Activated CD4-positive, alpha-beta memory T cell treated with anti-CD3 and anti-CD28 coated beads, Interleukin-2, amount 10 ng/mL, durations not matched to agents 7 days and 5 days (primary cell): Measurements from ENCODE around the gene ZFP36L1. TPM values are rescaled to one million over a fixed set of nuclear protein-coding genes. Genes with fewer than 3 reads are reported as not detected.
A peak's percentile ranks its signal among the peaks of the same experiment; 100 is the strongest.

Source experiments
- CTCF ChIA-PET: fragments of 350-600 bp; sonication (Branson Sonifier 250); formaldehyde crosslinking; loops from one replicate; lab custom pipeline; 2021; ENCODE audit warnings: antibody characterized with exemption, inconsistent platforms; lab: Charles Lee
- POLR2A ChIA-PET: fragments of 350-600 bp; sonication (Branson Sonifier 250); formaldehyde crosslinking; loops from one replicate; lab custom pipeline; 2021; ENCODE audit warnings: antibody characterized with exemption; lab: Charles Lee
- DNase-seq: peaks from one replicate; pipeline ENCODE4 v3.0.0-alpha.2; 2020
- H3K27ac Mint-ChIP-seq: one replicate; pipeline ENCODE4 v1.8.0; 2021; ENCODE audit warnings: mild to moderate bottlenecking, mixed read lengths
- H3K27me3 Mint-ChIP-seq: one replicate; pipeline ENCODE4 v1.8.0; 2021; ENCODE audit warnings: mixed read lengths
- H3K36me3 Mint-ChIP-seq: one replicate; pipeline ENCODE4 v1.8.0; 2021; ENCODE audit warnings: low read depth, mixed read lengths
- H3K4me1 Mint-ChIP-seq: one replicate; pipeline ENCODE4 v1.8.0; 2021; ENCODE audit warnings: mixed read lengths
- H3K4me3 Mint-ChIP-seq: one replicate; pipeline ENCODE4 v1.8.0; 2021; ENCODE audit warnings: mild to moderate bottlenecking, mixed read lengths
- H3K9me3 Mint-ChIP-seq: one replicate; pipeline ENCODE4 v1.8.0; 2021; ENCODE audit warnings: mixed read lengths
- total RNA-seq, 2 experiments: library from RNA; stranded (reverse); gene quantifications; one replicate each; pipeline ENCODE4 v1.2.3, GENCODE V29; 2021

ZFP36L1 gene
- total RNA-seq, 2 experiments from 2014 or later: 96.1 to 103 TPM

GRCh38 chr14:68814539-68815297 lies 21.9 kb upstream of the ZFP36L1 start:
- H3K36me3 Mint-ChIP-seq: peaks cover 3% of the 10 kb centered on the region

DNA sequence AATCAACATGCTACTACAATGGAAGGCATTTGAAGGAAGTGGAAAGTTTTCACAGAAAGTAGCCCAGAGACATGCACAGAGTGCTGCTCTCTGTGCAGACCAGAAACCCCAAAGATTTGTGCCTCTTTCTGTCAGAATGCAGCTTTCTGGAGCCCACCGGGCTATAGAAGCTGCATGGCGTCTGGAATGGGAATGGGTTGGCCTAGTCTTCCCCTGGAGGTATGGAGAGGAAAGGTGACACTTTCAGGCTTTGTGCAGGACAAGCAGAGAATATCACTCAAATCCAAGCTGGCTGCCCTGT lies 21.3 kb upstream of the ZFP36L1 start:
- Mint-ChIP-seq H3K27ac (peak overlapping the region; percentile 84), H3K4me1 (peaks cover 30% of the 10 kb centered on the region)
- POLR2A ChIA-PET: interaction anchor here (0.6 to 14.5 kb wide), 14 partner anchors 12 to 564 kb away, joined by 3 to 496 read pairs (median 5); partner anchors contain the start of gene ZFP36L1

More at GRCh38 chr14:68814539-68815297, 21.9 kb upstream of the ZFP36L1 start:
- ChIA-PET POLR2A (interaction anchor here (0.7 to 14.5 kb wide), 21 partner anchors 8 to 568 kb away, joined by 3 to 496 read pairs (median 5); partner anchors contain the start of gene ZFP36L1), CTCF (interaction anchor here (0.7 to 10.0 kb wide), 15 partner anchors 11 to 870 kb away, joined by 3 to 178 read pairs (median 5); partner anchors contain the start of gene ZFP36L1)
- H3K4me1 Mint-ChIP-seq: peaks cover 36% of the 10 kb centered on the region
- DNase-seq: peak; percentile 57
- no peaks in the 10 kb centered on the region for H3K27me3 Mint-ChIP-seq
- peak overlapping the region; percentile 72 for H3K4me3 Mint-ChIP-seq
- peak overlapping the region; percentile 84 for H3K27ac Mint-ChIP-seq
- no peaks in the 10 kb centered on the region for H3K9me3 Mint-ChIP-seq

GRCh38 chr14:68813318-68813838 lies 20.5 kb upstream of the ZFP36L1 start:
- Mint-ChIP-seq H3K4me3 (no peak overlapping the region), H3K27me3 (no peaks in the 10 kb centered on the region), H3K27ac (no peak overlapping the region), H3K4me1 (peaks cover 29% of the 10 kb centered on the region), H3K9me3 (no peaks in the 10 kb centered on the region), H3K36me3 (peaks cover 3% of the 10 kb centered on the region)
- POLR2A ChIA-PET: interaction anchor here (0.8 to 14.5 kb wide), 5 partner anchors 12 to 530 kb away, joined by 3 to 496 read pairs (median 89); partner anchors contain the start of gene ZFP36L1
- CTCF ChIA-PET: interaction anchor here (5.1 to 10.0 kb wide), 3 partner anchors 17 to 564 kb away, joined by 46 to 178 read pairs (median 112); partner anchors contain the start of gene ZFP36L1
- no peak for DNase-seq

More for the DNA sequence above, 21.3 kb upstream of the ZFP36L1 start:
- Mint-ChIP-seq H3K9me3 (no peaks in the 10 kb centered on the region), H3K4me3 (peak overlapping the region; percentile 72), H3K27me3 (no peaks in the 10 kb centered on the region), H3K36me3 (peaks cover 3% of the 10 kb centered on the region)
- no peak for DNase-seq
- CTCF ChIA-PET: interaction anchor here (0.8 to 10.0 kb wide), 13 partner anchors 12 to 870 kb away, joined by 3 to 178 read pairs (median 6); partner anchors contain the start of gene ZFP36L1

DNA sequence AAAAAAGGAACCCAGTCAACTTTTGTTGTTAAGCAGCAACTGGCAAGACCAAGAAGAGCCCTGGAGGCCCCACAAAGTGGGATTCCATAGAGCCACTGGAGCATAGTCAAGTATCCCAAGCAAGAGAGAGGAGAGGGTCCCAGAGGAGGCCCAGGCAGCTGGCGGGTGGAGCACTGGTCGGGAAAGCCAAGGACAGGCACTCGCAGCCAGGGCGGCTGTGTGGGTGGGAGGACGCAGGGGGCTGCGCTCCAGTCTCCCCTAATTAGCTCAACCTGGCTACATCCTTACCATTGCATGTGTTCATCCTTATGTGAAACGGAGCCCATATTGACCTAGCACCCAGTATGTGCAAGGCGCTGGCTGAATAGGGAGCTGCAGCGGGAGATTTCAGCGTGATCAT lies 18.3 kb upstream of the ZFP36L1 start:
- Mint-ChIP-seq H3K4me1 (peaks cover 27% of the 10 kb centered on the region), H3K36me3 (peaks cover 3% of the 10 kb centered on the region), H3K27ac (no peak overlapping the region), H3K27me3 (no peaks in the 10 kb centered on the region), H3K9me3 (no peaks in the 10 kb centered on the region), H3K4me3 (no peak overlapping the region)
- DNase-seq: no peak
- POLR2A ChIA-PET: interaction anchor here (13.2 to 14.5 kb wide), 2 partner anchors 14 to 22 kb away, joined by 314 to 496 read pairs; partner anchors contain the start of gene ZFP36L1
- CTCF ChIA-PET: no interaction called here

GRCh38 chr14:68810173-68811153 lies 17.6 kb upstream of the ZFP36L1 start:
- DNase-seq: no peak
- H3K27me3 Mint-ChIP-seq: no peaks in the 10 kb centered on the region
- no peaks in the 10 kb centered on the region for H3K9me3 Mint-ChIP-seq
- ChIA-PET POLR2A (interaction anchor here (13.2 to 14.5 kb wide), 2 partner anchors 14 to 21 kb away, joined by 314 to 496 read pairs; partner anchors contain the start of gene ZFP36L1), CTCF (interaction anchor here (1.1 to 1.8 kb wide), 2 partner anchors 14 to 15 kb away, joined by 4 to 5 read pairs; no protein-coding TSS in a partner anchor)
- peaks cover 23% of the 10 kb centered on the region for H3K4me1 Mint-ChIP-seq
- no peak overlapping the region for H3K4me3 Mint-ChIP-seq
- peaks cover 3% of the 10 kb centered on the region for H3K36me3 Mint-ChIP-seq
- no peak overlapping the region for H3K27ac Mint-ChIP-seq

- peaks cover 15% of the 10 kb centered on the region for H3K4me1 Mint-ChIP-seq
- H3K9me3 Mint-ChIP-seq: peaks cover 4% of the 10 kb centered on the region
- H3K36me3 Mint-ChIP-seq: no peaks in the 10 kb centered on the region
- no peak for DNase-seq
- no peak overlapping the region for H3K27ac Mint-ChIP-seq
- CTCF ChIA-PET: interaction anchor here (1.8 kb wide), 1 partner anchor 13 kb away, joined by 5 read pairs; no protein-coding TSS in a partner anchor
- H3K27me3 Mint-ChIP-seq: no peaks in the 10 kb centered on the region
- POLR2A ChIA-PET: interaction anchor here (14.5 kb wide), 1 partner anchor 13 kb away, joined by 314 read pairs; no protein-coding TSS in a partner anchor
- H3K4me3 Mint-ChIP-seq: no peak overlapping the region
These were observed 16.7 kb upstream of the ZFP36L1 start for GRCh38 chr14:68809524-68809923.

DNA sequence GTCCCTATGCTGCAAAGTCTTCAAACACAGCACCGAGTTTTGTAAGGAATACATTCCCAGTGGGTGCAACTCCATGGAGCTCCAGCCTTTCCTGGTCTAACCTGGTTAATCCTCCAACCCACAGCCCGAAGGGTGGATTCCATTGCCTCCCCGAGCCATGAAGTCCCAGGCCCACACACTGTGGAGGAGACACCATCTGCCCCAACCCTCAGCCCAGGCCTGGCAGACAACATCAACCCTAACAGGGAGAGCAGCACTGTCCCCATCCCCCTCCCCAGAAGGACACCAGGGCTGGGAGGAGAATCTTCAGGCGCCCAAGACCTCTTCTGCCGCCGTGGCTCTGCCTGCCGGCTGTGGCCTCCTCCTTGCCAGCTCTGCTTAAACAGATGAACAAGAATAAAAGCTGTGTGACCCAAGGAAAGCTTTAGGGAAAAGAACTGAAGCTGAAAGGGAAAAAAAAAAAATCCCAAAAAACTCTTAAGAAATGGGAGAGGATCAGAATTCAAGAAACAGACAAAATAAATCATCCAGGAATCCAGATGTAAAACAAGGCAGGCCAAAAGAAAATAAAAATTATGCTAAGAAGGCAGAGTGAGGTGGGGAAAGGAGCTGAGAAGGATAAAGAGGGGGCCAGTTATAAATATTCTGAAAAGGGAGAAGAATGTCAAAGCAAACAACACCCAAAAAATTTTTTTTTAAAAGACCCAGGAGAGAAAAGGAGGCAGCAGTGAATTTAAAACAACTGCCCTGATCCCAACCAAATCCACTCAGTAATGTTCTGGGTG lies 16.0 kb upstream of the ZFP36L1 start:
- peaks cover 8% of the 10 kb centered on the region for H3K9me3 Mint-ChIP-seq
- DNase-seq: no peak
- no peaks in the 10 kb centered on the region for H3K27me3 Mint-ChIP-seq
- no peak overlapping the region for H3K27ac Mint-ChIP-seq
- H3K4me1 Mint-ChIP-seq: peaks cover 9% of the 10 kb centered on the region
- POLR2A ChIA-PET: interaction anchor here (1.2 to 14.5 kb wide), 2 partner anchors 12 to 16 kb away, joined by 4 to 314 read pairs; partner anchors contain the start of gene ZFP36L1
- CTCF ChIA-PET: interaction anchor here (1.8 kb wide), 1 partner anchor 12 kb away, joined by 5 read pairs; no protein-coding TSS in a partner anchor
- no peak overlapping the region for H3K4me3 Mint-ChIP-seq
- no peaks in the 10 kb centered on the region for H3K36me3 Mint-ChIP-seq

DNA sequence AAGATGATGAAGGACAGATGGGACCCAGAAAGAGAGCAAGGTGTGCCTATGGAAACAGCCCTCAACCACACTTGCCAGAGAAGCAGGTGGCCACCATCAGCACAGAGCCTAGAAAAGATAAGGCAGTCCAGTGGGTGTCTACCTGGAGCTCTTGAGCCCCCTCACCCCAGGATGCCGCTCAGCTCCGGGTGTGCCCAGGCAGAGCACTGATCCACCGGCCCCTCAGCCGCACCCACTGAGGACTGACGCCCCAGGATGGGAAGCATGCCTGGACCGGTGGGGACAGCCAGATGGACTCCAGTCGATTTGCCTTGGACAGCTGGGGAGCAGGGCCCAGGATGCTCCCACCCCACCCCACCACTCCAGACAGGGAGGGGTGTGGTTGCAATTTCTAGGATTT lies 15.1 kb upstream of the ZFP36L1 start:
- DNase-seq: no peak
- Mint-ChIP-seq H3K4me3 (no peak overlapping the region), H3K9me3 (peaks cover 10% of the 10 kb centered on the region), H3K27ac (no peak overlapping the region), H3K36me3 (no peaks in the 10 kb centered on the region), H3K27me3 (no peaks in the 10 kb centered on the region), H3K4me1 (peaks cover 2% of the 10 kb centered on the region)
- POLR2A ChIA-PET: interaction anchor here (1.2 to 2.4 kb wide), 2 partner anchors 12 to 15 kb away, joined by 4 to 22 read pairs; partner anchors contain the start of gene ZFP36L1
- CTCF ChIA-PET: interaction anchor here (1.2 kb wide), 1 partner anchor 18 kb away, joined by 3 read pairs; no protein-coding TSS in a partner anchor

DNA sequence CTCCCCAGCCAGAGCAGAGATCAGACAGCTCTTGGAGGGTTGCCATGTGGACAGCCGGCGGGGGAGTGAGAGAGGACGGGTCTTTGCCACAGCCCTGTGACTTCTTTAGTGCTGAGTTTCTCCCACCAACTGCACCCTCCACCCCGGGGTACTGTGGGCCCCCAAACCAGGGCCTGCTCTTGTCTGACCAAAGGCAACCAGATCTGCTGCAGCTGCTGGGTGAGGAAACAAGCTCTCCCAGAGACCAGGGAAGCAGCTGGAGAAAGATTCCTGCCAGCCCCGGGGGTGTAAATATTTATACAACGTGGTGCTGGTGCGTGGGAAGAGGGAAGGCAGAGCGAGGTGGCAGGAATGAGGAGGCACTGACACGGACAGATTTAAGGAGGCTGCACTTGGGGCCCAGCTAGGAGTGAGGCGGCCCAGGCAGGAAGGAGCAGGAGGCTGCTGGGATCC lies 14.3 kb upstream of the ZFP36L1 start:
- no peak overlapping the region for H3K4me3 Mint-ChIP-seq
- no peak for DNase-seq
- H3K36me3 Mint-ChIP-seq: peaks cover 3% of the 10 kb centered on the region
- peaks cover 1% of the 10 kb centered on the region for H3K4me1 Mint-ChIP-seq
- CTCF ChIA-PET: interaction anchor here (0.6 to 1.2 kb wide), 3 partner anchors 10 to 18 kb away, joined by 3 to 6 read pairs (median 3); no protein-coding TSS in a partner anchor
- peaks cover 13% of the 10 kb centered on the region for H3K9me3 Mint-ChIP-seq
- POLR2A ChIA-PET: interaction anchor here (0.6 to 2.4 kb wide), 3 partner anchors 8 to 14 kb away, joined by 3 to 22 read pairs (median 5); no protein-coding TSS in a partner anchor
- H3K27ac Mint-ChIP-seq: no peak overlapping the region
- H3K27me3 Mint-ChIP-seq: no peaks in the 10 kb centered on the region

GRCh38 chr14:68806526-68807147 lies 13.8 kb upstream of the ZFP36L1 start:
- Mint-ChIP-seq H3K4me1 (peaks cover 7% of the 10 kb centered on the region), H3K4me3 (no peak overlapping the region), H3K27me3 (no peaks in the 10 kb centered on the region), H3K27ac (no peak overlapping the region), H3K9me3 (peaks cover 19% of the 10 kb centered on the region), H3K36me3 (peaks cover 8% of the 10 kb centered on the region)
- CTCF ChIA-PET: interaction anchor here (1.1 to 1.2 kb wide), 2 partner anchors 10 to 17 kb away, joined by 3 to 6 read pairs; no protein-coding TSS in a partner anchor
- POLR2A ChIA-PET: interaction anchor here (0.6 to 2.4 kb wide), 3 partner anchors 9 to 13 kb away, joined by 3 to 22 read pairs (median 5); no protein-coding TSS in a partner anchor
- no peak for DNase-seq
